Activated B cell treated with CpG ODN at 0.5 μM for 24 hours (primary cell): Measurements from ENCODE around the gene FSD2. TPM values are rescaled to one million over a fixed set of nuclear protein-coding genes. Genes with fewer than 3 reads are reported as not detected.
"Not testable (repeated sequence)": the region's sequence is repeated elsewhere in the genome, so short reads cannot be mapped to it uniquely, and the experiment has no call there.

ENCODE experiments used
- ATAC-seq: fragments of 200-7000 bp; cut with Tn5 transposase; one replicate; pipeline ENCODE4 v1.10.0; 2021; ENCODE audit warnings: low read depth, mild to moderate bottlenecking, moderate library complexity
- CTCF ChIA-PET: fragments of 350-600 bp; sonication (Branson Sonifier 250); formaldehyde crosslinking; loops from one replicate; lab custom pipeline; 2021; ENCODE audit warnings: antibody characterized with exemption; lab: Charles Lee
- POLR2A ChIA-PET: fragments of 350-600 bp; sonication (Branson Sonifier 250); formaldehyde crosslinking; loops from one replicate; lab custom pipeline; 2021; ENCODE audit warnings: antibody characterized with exemption; lab: Charles Lee
- DNase-seq: peaks from one replicate; pipeline ENCODE4 v3.0.0; 2022
- H3K27ac Mint-ChIP-seq: one replicate; pipeline ENCODE4 v1.8.0; 2020; ENCODE audit warnings: mixed read lengths
- H3K27me3 Mint-ChIP-seq: one replicate; pipeline ENCODE4 v1.8.0; 2021; ENCODE audit warnings: mixed read lengths
- H3K36me3 Mint-ChIP-seq: one replicate; pipeline ENCODE4 v1.8.0; 2021; ENCODE audit warnings: low read depth, mixed read lengths
- H3K4me1 Mint-ChIP-seq: one replicate; pipeline ENCODE4 v1.8.0; 2021; ENCODE audit warnings: mixed read lengths
- H3K4me3 Mint-ChIP-seq: one replicate; pipeline ENCODE4 v1.8.0; 2020; ENCODE audit warnings: mild to moderate bottlenecking, mixed read lengths
- H3K9me3 Mint-ChIP-seq: one replicate; pipeline ENCODE4 v1.8.0; 2020; ENCODE audit warnings: mixed read lengths
- intact Hi-C: fragments of 100-400 bp; cut with micrococcal nuclease; formaldehyde crosslinking; loops from one replicate; pipeline ENCODE4 v1.15.1; 2024
- total RNA-seq: library from RNA; stranded (reverse); gene quantifications from 2 replicates; pipeline ENCODE4 v1.2.3, GENCODE V29; 2022
- TF ChIP-seq, protein P1 (sequence below): fragments of 200-600 bp; IDR thresholded peaks from one replicate; pipeline ENCODE4 v1.8.0; 2022; ENCODE audit warnings: antibody characterized with exemption, mild to moderate bottlenecking

The FSD2 gene
- total RNA-seq, 1 donor from 2014 or later: not detected

- H3K27me3 Mint-ChIP-seq: no peaks in the 10 kb centered on the region
- H3K4me3 Mint-ChIP-seq: peak overlapping the region; percentile 51
- ChIA-PET CTCF (interaction anchor here (0.9 to 1.6 kb wide), 3 partner anchors 14 to 168 kb away, joined by 3 to 7 read pairs (median 4); no protein-coding TSS in a partner anchor), POLR2A (interaction anchor here (1.0 to 1.6 kb wide), 7 partner anchors 18 to 292 kb away, joined by 4 to 12 read pairs (median 6); partner anchors contain the start of genes C15orf40, FSD2 and RPS17)
- H3K27ac Mint-ChIP-seq: peak overlapping the region; percentile 86
- TF ChIP-seq, protein P1, sequence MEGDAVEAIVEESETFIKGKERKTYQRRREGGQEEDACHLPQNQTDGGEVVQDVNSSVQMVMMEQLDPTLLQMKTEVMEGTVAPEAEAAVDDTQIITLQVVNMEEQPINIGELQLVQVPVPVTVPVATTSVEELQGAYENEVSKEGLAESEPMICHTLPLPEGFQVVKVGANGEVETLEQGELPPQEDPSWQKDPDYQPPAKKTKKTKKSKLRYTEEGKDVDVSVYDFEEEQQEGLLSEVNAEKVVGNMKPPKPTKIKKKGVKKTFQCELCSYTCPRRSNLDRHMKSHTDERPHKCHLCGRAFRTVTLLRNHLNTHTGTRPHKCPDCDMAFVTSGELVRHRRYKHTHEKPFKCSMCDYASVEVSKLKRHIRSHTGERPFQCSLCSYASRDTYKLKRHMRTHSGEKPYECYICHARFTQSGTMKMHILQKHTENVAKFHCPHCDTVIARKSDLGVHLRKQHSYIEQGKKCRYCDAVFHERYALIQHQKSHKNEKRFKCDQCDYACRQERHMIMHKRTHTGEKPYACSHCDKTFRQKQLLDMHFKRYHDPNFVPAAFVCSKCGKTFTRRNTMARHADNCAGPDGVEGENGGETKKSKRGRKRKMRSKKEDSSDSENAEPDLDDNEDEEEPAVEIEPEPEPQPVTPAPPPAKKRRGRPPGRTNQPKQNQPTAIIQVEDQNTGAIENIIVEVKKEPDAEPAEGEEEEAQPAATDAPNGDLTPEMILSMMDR: no peak
- intact Hi-C loops: loop anchor here (1.0 kb wide), 2 partner anchors 23 to 292 kb away; partner anchors contain the start of genes RPS17 and WHAMM
- ATAC-seq (no peak), DNase-seq (no peak)
- peaks cover 20% of the 10 kb centered on the region for H3K4me1 Mint-ChIP-seq
- peaks cover 91% of the 10 kb centered on the region for H3K36me3 Mint-ChIP-seq
- H3K9me3 Mint-ChIP-seq: peaks cover 2% of the 10 kb centered on the region
Measured at GRCh38 chr15:82831894-82832600, 26.2 kb upstream of the FSD2 start.

- H3K9me3 Mint-ChIP-seq: no peaks in the 10 kb centered on the region
- ChIA-PET CTCF (no interaction called here), POLR2A (no interaction called here)
- no peak overlapping the region for H3K4me3 Mint-ChIP-seq
- TF ChIP-seq, protein P1: no peak
- ATAC-seq (no peak), DNase-seq (no peak)
- intact Hi-C loops: no loop called here
- peaks cover 20% of the 10 kb centered on the region for H3K4me1 Mint-ChIP-seq
- no peaks in the 10 kb centered on the region for H3K27me3 Mint-ChIP-seq
- H3K27ac Mint-ChIP-seq: no peak overlapping the region
- H3K36me3 Mint-ChIP-seq: peaks cover 90% of the 10 kb centered on the region
Measured at GRCh38 chr15:82830427-82831173, 24.7 kb upstream of the FSD2 start.

DNA sequence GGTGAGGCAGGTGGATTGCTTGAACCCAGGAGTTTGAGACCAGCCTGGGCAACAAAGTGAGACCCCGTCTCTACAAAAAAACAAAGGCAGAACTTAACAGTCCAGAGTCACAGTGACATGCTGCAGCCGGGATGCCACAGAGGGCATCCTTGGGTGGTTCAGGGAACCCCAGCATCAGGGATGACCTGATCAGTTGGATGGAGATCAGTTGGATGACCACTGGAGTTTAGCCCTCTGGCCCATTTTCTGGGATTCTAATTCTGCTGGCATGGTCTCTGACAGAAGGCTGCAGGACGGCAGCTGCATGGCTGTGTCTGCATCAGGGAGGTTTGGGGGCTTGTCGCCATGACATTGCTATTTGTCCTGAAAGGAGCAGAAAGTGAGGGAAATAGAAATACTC, 23.4 kb upstream of the FSD2 start:
- no peaks in the 10 kb centered on the region for H3K9me3 Mint-ChIP-seq
- no peak overlapping the region for H3K4me3 Mint-ChIP-seq
- intact Hi-C loops: no loop called here
- no peak overlapping the region for H3K27ac Mint-ChIP-seq
- no peak for DNase-seq
- no peak for ATAC-seq
- TF ChIP-seq, protein P1: no peak
- ChIA-PET POLR2A (no interaction called here), CTCF (no interaction called here)
- H3K36me3 Mint-ChIP-seq: peaks cover 89% of the 10 kb centered on the region
- H3K4me1 Mint-ChIP-seq: peaks cover 20% of the 10 kb centered on the region
- H3K27me3 Mint-ChIP-seq: no peaks in the 10 kb centered on the region

- TF ChIP-seq, protein P1: no peak
- DNase-seq (no peak), ATAC-seq (no peak)
- Mint-ChIP-seq H3K9me3 (no peaks in the 10 kb centered on the region), H3K4me3 (no peak overlapping the region), H3K27me3 (no peaks in the 10 kb centered on the region), H3K27ac (no peak overlapping the region), H3K36me3 (peaks cover 84% of the 10 kb centered on the region), H3K4me1 (peaks cover 17% of the 10 kb centered on the region)
- intact Hi-C loops: no loop called here
- ChIA-PET CTCF (no interaction called here), POLR2A (interaction anchor here (0.6 kb wide), 1 partner anchor 97 kb away, joined by 4 read pairs; no protein-coding TSS in a partner anchor)
Measured at GRCh38 chr15:82828075-82828474, 22.2 kb upstream of the FSD2 start.

- ChIA-PET POLR2A (no interaction called here), CTCF (no interaction called here)
- no peaks in the 10 kb centered on the region for H3K27me3 Mint-ChIP-seq
- intact Hi-C loops: no loop called here
- H3K27ac Mint-ChIP-seq: no peak overlapping the region
- H3K4me3 Mint-ChIP-seq: no peak overlapping the region
- TF ChIP-seq, protein P1: no peak
- ATAC-seq: no peak
- DNase-seq: no peak
- H3K4me1 Mint-ChIP-seq: no peaks in the 10 kb centered on the region
- peaks cover 80% of the 10 kb centered on the region for H3K36me3 Mint-ChIP-seq
- no peaks in the 10 kb centered on the region for H3K9me3 Mint-ChIP-seq
Measured at GRCh38 chr15:82823049-82823448, 17.2 kb upstream of the FSD2 start.

GRCh38 chr15:82821851-82822250, 16.0 kb upstream of the FSD2 start:
- H3K9me3 Mint-ChIP-seq, CTCF ChIA-PET, H3K27ac Mint-ChIP-seq, POLR2A ChIA-PET, DNase-seq, H3K4me1 Mint-ChIP-seq, H3K4me3 Mint-ChIP-seq, ATAC-seq, intact Hi-C loops, H3K27me3 Mint-ChIP-seq: not testable (repeated sequence)
- H3K36me3 Mint-ChIP-seq: peaks cover 77% of the 10 kb centered on the region

- H3K4me1 Mint-ChIP-seq, H3K9me3 Mint-ChIP-seq, CTCF ChIA-PET, H3K27ac Mint-ChIP-seq, ATAC-seq, DNase-seq, H3K27me3 Mint-ChIP-seq, H3K4me3 Mint-ChIP-seq, intact Hi-C loops, POLR2A ChIA-PET: not testable (repeated sequence)
- H3K36me3 Mint-ChIP-seq: peaks cover 77% of the 10 kb centered on the region
Measured at GRCh38 chr15:82821396-82821795, 15.5 kb upstream of the FSD2 start.
